Sigmoid colon (tissue), 4 donors: ENCODE measurements around the gene MYH14.

Experiments used
- EP300 ChIP-seq, 4 donors: sonication (generic); formaldehyde crosslinking; IDR thresholded peaks; one replicate each; pipeline ENCODE4 v1.6.1; 2017; ENCODE audit warnings: antibody characterized with exemption in 4 of 4
- POLR2A ChIP-seq, 2 donors: fragments of 450-650 bp; IDR thresholded peaks; one replicate each; pipeline ENCODE4 v1.6.1; 2016; ENCODE audit warnings: antibody characterized with exemption in 2 of 2, mild to moderate bottlenecking in 2 of 2, moderate library complexity in 2 of 2
- POLR2AphosphoS5 ChIP-seq, 4 donors: sonication (generic); formaldehyde crosslinking; IDR thresholded peaks; one replicate each; pipeline ENCODE4 v1.6.1; 2017; ENCODE audit warnings: antibody characterized with exemption in 4 of 4
- TF ChIP-seq, protein P1 (sequence below), 4 experiments: fragments of 450-650 bp in 3 of 4; fragments of 200-600 bp in 1 of 4; IDR thresholded peaks; one replicate each; pipeline ENCODE4 v1.5.1; 2016 to 2019; ENCODE audit warnings: antibody characterized with exemption in 4 of 4, mild to moderate bottlenecking in 3 of 4, moderate library complexity in 2 of 4

DNA sequence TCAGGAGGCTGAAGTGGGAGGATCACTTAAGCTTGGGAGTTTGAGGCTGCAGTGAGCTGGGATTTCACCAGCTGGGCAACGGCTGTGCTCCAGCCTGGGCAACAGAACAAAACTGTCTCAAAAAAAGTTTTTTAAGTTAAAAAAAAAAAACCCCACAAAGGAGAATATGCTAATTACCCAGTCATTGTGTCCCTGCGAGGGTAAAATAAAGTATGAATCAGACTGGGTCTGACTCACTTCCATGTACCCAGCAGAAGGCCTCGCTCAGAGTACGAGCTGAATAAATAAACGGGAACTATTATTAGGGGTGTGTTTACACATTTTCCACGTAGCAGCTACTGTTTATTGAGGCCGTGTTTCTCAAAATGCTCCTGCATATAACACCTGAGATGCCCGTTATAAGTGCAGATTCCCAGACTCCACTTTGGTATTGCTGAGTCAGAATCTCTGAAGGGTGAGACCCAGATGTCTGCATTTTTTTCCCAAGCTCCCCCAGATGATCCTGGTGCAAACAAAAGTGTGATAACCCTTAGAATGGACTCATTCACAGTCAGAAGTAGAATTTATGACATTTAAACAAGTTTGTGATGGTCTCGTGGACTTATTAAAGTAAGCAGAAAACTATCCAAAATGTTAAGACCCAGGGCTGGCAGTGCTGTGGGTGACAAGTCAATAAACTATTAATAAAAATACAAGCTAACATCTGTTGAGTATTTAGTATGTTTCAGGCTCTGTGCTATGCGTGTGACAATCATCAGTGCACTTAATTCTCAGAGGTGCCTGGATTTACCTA, 97.6 kb downstream of the MYH14 start:
- TF ChIP-seq, protein P1, sequence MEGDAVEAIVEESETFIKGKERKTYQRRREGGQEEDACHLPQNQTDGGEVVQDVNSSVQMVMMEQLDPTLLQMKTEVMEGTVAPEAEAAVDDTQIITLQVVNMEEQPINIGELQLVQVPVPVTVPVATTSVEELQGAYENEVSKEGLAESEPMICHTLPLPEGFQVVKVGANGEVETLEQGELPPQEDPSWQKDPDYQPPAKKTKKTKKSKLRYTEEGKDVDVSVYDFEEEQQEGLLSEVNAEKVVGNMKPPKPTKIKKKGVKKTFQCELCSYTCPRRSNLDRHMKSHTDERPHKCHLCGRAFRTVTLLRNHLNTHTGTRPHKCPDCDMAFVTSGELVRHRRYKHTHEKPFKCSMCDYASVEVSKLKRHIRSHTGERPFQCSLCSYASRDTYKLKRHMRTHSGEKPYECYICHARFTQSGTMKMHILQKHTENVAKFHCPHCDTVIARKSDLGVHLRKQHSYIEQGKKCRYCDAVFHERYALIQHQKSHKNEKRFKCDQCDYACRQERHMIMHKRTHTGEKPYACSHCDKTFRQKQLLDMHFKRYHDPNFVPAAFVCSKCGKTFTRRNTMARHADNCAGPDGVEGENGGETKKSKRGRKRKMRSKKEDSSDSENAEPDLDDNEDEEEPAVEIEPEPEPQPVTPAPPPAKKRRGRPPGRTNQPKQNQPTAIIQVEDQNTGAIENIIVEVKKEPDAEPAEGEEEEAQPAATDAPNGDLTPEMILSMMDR (IDR thresholded peaks at IDR 0.05) = no peak
- no peak for TF ChIP-seq POLR2AphosphoS5 (IDR thresholded peaks at IDR 0.05)
- no peak for TF ChIP-seq POLR2A (IDR thresholded peaks at IDR 0.05)
- TF ChIP-seq EP300 (IDR thresholded peaks at IDR 0.05) = no peak
